HFF-Myc (cell line): Measurements from ENCODE around the gene PPP1R1C.

Source experiments
- DNase-seq: peaks from one replicate; pipeline ENCODE4 v3.0.0-alpha.2; 2011; ENCODE audit warnings: low read depth; ENCODE audit errors: extremely low read depth
- H3K4me3 ChIP-seq: replicated peaks from 2 replicates; pipeline ENCODE4 v1.5.1; 2011; ENCODE audit warnings: low read depth, mild to moderate bottlenecking, control low read depth, low read length
- TF ChIP-seq, protein P1 (sequence below): IDR thresholded peaks from 2 replicates; pipeline ENCODE4 v1.5.1; 2012; ENCODE audit warnings: mild to moderate bottlenecking, low read depth, low read length, control low read depth; ENCODE audit errors: missing control alignments

The PPP1R1C gene

DNA sequence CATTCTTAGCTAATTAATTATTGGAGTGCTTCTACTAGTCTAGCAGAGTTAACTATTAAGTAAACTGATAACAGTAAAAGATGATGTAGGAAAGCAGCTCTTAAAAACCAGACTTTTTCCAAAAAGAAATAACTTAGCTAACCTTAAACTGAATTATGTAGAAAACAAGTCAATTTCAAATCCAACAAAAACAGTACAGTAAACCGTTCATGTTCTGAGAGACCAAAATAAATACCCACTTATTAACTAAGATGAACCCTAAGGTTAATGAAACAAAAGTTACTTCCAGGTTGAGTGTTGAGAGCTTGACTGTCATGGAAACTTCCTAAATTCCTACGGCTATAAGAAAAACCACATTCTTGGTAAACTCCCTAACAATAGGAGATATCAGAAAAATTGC, 181.2 kb downstream of the PPP1R1C start:
- DNase-seq: no peak
- no peak overlapping the region for H3K4me3 ChIP-seq
- TF ChIP-seq, protein P1, sequence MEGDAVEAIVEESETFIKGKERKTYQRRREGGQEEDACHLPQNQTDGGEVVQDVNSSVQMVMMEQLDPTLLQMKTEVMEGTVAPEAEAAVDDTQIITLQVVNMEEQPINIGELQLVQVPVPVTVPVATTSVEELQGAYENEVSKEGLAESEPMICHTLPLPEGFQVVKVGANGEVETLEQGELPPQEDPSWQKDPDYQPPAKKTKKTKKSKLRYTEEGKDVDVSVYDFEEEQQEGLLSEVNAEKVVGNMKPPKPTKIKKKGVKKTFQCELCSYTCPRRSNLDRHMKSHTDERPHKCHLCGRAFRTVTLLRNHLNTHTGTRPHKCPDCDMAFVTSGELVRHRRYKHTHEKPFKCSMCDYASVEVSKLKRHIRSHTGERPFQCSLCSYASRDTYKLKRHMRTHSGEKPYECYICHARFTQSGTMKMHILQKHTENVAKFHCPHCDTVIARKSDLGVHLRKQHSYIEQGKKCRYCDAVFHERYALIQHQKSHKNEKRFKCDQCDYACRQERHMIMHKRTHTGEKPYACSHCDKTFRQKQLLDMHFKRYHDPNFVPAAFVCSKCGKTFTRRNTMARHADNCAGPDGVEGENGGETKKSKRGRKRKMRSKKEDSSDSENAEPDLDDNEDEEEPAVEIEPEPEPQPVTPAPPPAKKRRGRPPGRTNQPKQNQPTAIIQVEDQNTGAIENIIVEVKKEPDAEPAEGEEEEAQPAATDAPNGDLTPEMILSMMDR: no peak
